SK-MEL-5 (cell line): ENCODE data around the gene PDCD7. TPM values are rescaled to one million over a fixed set of nuclear protein-coding genes. Genes with fewer than 3 reads are reported as not detected.

Source experiments
- DNase-seq: peaks from one replicate; pipeline ENCODE4 v3.0.0-alpha.2; 2016; ENCODE audit warnings: low read depth, low spot score
- in situ Hi-C: cut with HindIII; loops from 2 replicates; pipeline ENCODE4 v1.10.0; 2016; ENCODE audit warnings: low sequenced_read_pairs, high pct_unique_total_duplicates, low pct_unique_long_range_greater_than_20kb
- small RNA-seq, 2 experiments: library from RNA; depleted of rRNA; stranded (forward); fragments of <200 nt; gene quantifications; one replicate each; pipeline ENCODE3, GENCODE V24; 2014
- total RNA-seq: library from RNA; depleted of rRNA; stranded (reverse); fragments of >200 nt; shearing (Covaris generic); gene quantifications from 2 replicates; pipeline ENCODE4 v1.2.3, GENCODE V29; 2014; rRNA removed

PDCD7 gene
- total RNA-seq, 1 experiment from 2014 or later = 27.5 TPM

DNA sequence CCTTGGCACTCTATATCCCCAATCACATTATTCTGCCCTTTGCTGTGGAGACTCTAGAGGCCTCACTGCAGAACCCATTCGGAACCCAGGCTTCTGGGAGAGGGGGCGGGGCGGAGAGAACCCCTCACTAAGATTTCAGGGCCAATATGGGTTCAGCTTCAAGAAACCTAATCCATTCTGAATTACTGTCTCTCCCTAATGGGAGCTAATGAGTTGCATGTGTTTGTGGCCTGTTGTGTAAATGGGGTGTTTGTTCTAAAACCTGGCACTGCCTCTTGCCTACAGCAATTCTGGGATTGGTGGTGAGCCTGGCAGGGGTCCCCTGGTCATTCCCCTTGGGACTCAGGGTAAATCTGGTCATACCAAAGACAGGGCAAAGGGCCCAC lies 65.2 kb downstream of the PDCD7 start:
- in situ Hi-C loops = no loop called here
- no peak for DNase-seq

DNA sequence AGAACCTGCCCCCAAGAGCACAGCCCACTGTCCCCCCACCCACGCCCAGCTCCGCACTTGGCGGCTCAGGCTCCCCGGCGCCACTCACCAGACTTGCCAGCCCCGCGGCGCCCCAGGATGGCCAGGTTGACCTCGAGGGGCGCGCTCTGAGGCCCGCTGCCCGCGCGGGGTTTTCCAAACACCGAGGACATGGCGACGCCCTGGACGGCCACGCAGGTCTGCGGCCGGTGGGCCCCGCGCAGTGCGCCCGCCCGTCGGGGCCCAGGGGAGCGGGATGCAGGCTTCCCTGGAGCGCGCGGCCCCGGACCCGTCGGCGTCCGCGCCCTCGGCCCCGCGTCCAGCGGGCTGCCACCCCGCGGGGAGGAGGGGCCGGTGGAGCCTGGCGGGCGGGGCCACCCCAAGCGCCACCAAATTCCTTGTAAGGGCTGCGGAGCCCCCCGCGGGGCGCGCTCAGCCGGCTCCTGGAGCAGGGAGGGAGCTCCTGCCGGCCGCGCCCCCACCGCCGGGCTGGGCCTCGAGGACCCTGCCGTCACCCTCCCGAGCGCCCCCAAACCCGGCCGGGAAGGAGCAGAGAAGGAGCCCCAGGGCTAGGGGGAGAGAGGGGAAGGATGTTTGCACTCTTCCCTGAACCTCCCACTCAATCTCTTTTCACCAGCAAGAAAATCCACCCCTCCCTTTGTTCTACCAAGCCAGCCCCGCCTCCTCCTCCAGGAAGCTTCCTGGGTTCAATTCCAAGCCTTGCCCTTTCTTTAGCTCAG lies 65.8 kb downstream of the PDCD7 start, which contains the start of gene RASL12:
TSS of gene RASL12 (minus strand) at position 347 of the 758 bp plus-strand sequence. CDS start at position 191, 156 bp downstream.
- in situ Hi-C loops = no loop called here
- no peak for DNase-seq

Small RNA genes lying within 50 kb of the gene (small RNA-seq; reads per million reads assigned to genes)
- 0 reads per million in 2 experiments for gene AC013553.1

Other genes starting within 250 kb of the PDCD7 start
- gene ANKDD1A, start 221.9 kb downstream of the PDCD7 start, total RNA-seq = 1.5 and 1.7 TPM in 2 replicates
- 61.6 and 64.9 TPM in 2 replicates for gene SPG21, start 143.9 kb downstream of the PDCD7 start, total RNA-seq
- gene MTFMT, start 104.2 kb downstream of the PDCD7 start, total RNA-seq = 33.6 and 43.9 TPM in 2 replicates
- 0.24 TPM in 1 of 2 replicates, not detected in the other for gene SLC51B, start 88.4 kb downstream of the PDCD7 start, total RNA-seq
- gene RASL12, start 65.8 kb downstream of the PDCD7 start, total RNA-seq = not detected in 2 replicates
- not detected in 2 replicates for gene KBTBD13, start 57.1 kb downstream of the PDCD7 start, total RNA-seq
- 31.1 and 31.5 TPM in 2 replicates for gene UBAP1L, start 18.6 kb downstream of the PDCD7 start, total RNA-seq
- gene CLPX, start 51.5 kb upstream of the PDCD7 start, total RNA-seq = 44.6 and 46.2 TPM in 2 replicates
- 0.13 TPM in 1 of 2 replicates, not detected in the other for gene CILP, start 77.7 kb upstream of the PDCD7 start, total RNA-seq
- 7.4 and 10.1 TPM in 2 replicates for gene PARP16, start 153.1 kb upstream of the PDCD7 start, total RNA-seq
- not detected in 2 replicates for gene RNU5A-1, start 162.2 kb upstream of the PDCD7 start, total RNA-seq
- not detected in 2 replicates for gene RNU5B-1, start 170.9 kb upstream of the PDCD7 start, total RNA-seq
- 0.13 and 0.24 TPM in 2 replicates for gene IGDCC3, start 244.2 kb upstream of the PDCD7 start, total RNA-seq